Suprapubic skin (tissue), 4 donors: ENCODE data around the gene JADE2. TPM values are rescaled to one million over a fixed set of nuclear protein-coding genes. Genes with fewer than 3 reads are reported as not detected.
"Not testable (repeated sequence)": the region's sequence is repeated elsewhere in the genome, so short reads cannot be mapped to it uniquely, and the experiment has no call there.

Source experiments
- DNase-seq, 2 donors: peaks; one replicate each; pipeline ENCODE4 v3.0.0-alpha.2; 2019; ENCODE audit warnings: low spot score in 2 of 2
- H3K27ac ChIP-seq: fragments of 200-600 bp; sonication (generic); one replicate; pipeline ENCODE4 v1.5.1; 2019
- H3K27me3 ChIP-seq: fragments of 200-600 bp; sonication (generic); one replicate; pipeline ENCODE4 v1.5.1; 2019
- H3K36me3 ChIP-seq: fragments of 200-600 bp; sonication (generic); one replicate; pipeline ENCODE4 v1.5.1; 2019
- H3K4me1 ChIP-seq: fragments of 200-600 bp; sonication (generic); one replicate; pipeline ENCODE4 v1.5.1; 2019
- H3K4me3 ChIP-seq: fragments of 200-600 bp; sonication (generic); one replicate; pipeline ENCODE4 v1.5.1; 2019; ENCODE audit warnings: mild to moderate bottlenecking
- H3K9me3 ChIP-seq: fragments of 200-600 bp; sonication (generic); one replicate; pipeline ENCODE4 v1.5.1; 2019
- CTCF ChIP-seq, 2 donors: fragments of 200-600 bp in 1 of 2; fragments of 450-650 bp in 1 of 2; sonication (generic) in 1 of 2; IDR thresholded peaks; one replicate each; pipeline ENCODE4 v1.5.1; 2016 to 2019; ENCODE audit warnings: antibody characterized with exemption in 2 of 2, mild to moderate bottlenecking in 1 of 2, moderate library complexity in 1 of 2
- EP300 ChIP-seq: sonication (generic); formaldehyde crosslinking; IDR thresholded peaks from one replicate; pipeline ENCODE4 v1.6.1; 2017; ENCODE audit warnings: antibody characterized with exemption
- POLR2A ChIP-seq, 2 donors: fragments of 450-650 bp; IDR thresholded peaks; one replicate each; pipeline ENCODE4 v1.6.1; 2017; ENCODE audit warnings: antibody characterized with exemption in 2 of 2, mild to moderate bottlenecking in 2 of 2, moderate library complexity in 2 of 2
- POLR2AphosphoS5 ChIP-seq, 3 donors: sonication (generic); formaldehyde crosslinking; IDR thresholded peaks; one replicate each; pipeline ENCODE4 v1.6.1; 2017; ENCODE audit warnings: antibody characterized with exemption in 3 of 3
- WGBS: methylation state at CpG from one replicate; pipeline ENCODE4 v1.1.5; 2018; 5-methylcytosine and 5-hydroxymethylcytosine counted together
- total RNA-seq, 4 donors: library from RNA; depleted of rRNA; stranded (reverse); fragments of >200 nt; gene quantifications; one replicate each; pipeline ENCODE4 v1.1.0, GENCODE V29; 2016

The JADE2 gene
- total RNA-seq, 4 donors from 2014 or later = 31.4 to 62.1 (median 56.6) TPM

GRCh38 chr5:134594797-134595457 lies 69.5 kb downstream of the JADE2 start:
- 84% methylated on average over 3 of the region's 3 CpGs for whole genome bisulfite sequencing
- no peak for TF ChIP-seq POLR2AphosphoS5 (IDR thresholded peaks at IDR 0.05)
- no peak for TF ChIP-seq CTCF (IDR thresholded peaks at IDR 0.05)
- no peak for TF ChIP-seq EP300
- TF ChIP-seq POLR2A (IDR thresholded peaks at IDR 0.05) = no peak

GRCh38 chr5:134595458-134595838 lies 70.0 kb downstream of the JADE2 start:
- no peak overlapping the region for H3K27ac ChIP-seq
- no peaks in the 10 kb centered on the region for H3K9me3 ChIP-seq
- H3K4me1 ChIP-seq = peaks cover 8% of the 10 kb centered on the region
- no peak overlapping the region for H3K4me3 ChIP-seq
- TF ChIP-seq CTCF (IDR thresholded peaks at IDR 0.05) (no peak), POLR2AphosphoS5 (IDR thresholded peaks at IDR 0.05) (no peak), POLR2A (IDR thresholded peaks at IDR 0.05) (no peak), EP300 (no peak)
- H3K27me3 ChIP-seq = no peaks in the 10 kb centered on the region
- no peaks in the 10 kb centered on the region for H3K36me3 ChIP-seq
- no peak for DNase-seq
- WGBS = 76% methylated on average over 3 of the region's 3 CpGs

More at GRCh38 chr5:134594797-134595457, 69.5 kb downstream of the JADE2 start:
- H3K36me3 ChIP-seq = no peaks in the 10 kb centered on the region
- no peak for DNase-seq
- H3K27me3 ChIP-seq = no peaks in the 10 kb centered on the region
- no peak overlapping the region for H3K27ac ChIP-seq
- H3K4me1 ChIP-seq = peaks cover 8% of the 10 kb centered on the region
- no peak overlapping the region for H3K4me3 ChIP-seq
- H3K9me3 ChIP-seq = no peaks in the 10 kb centered on the region

- H3K27me3 ChIP-seq = not testable (repeated sequence)
- 96% methylated on average over 3 of the region's 3 CpGs for WGBS
Observed at GRCh38 chr5:134599820-134600219, 74.3 kb downstream of the JADE2 start.

GRCh38 chr5:134600600-134600999 lies 75.1 kb downstream of the JADE2 start:
- Histone ChIP-seq H3K4me3 (no peak overlapping the region), H3K27ac (no peak overlapping the region), H3K36me3 (peaks cover 30% of the 10 kb centered on the region), H3K27me3 (no peaks in the 10 kb centered on the region), H3K4me1 (no peaks in the 10 kb centered on the region), H3K9me3 (no peaks in the 10 kb centered on the region)
- WGBS = 80% methylated on average over 3 of the region's 3 CpGs
- TF ChIP-seq POLR2AphosphoS5 (IDR thresholded peaks at IDR 0.05) = no peak
- no peak for TF ChIP-seq CTCF (IDR thresholded peaks at IDR 0.05)
- TF ChIP-seq POLR2A (IDR thresholded peaks at IDR 0.05) = no peak
- no peak for TF ChIP-seq EP300
- no peak for DNase-seq

More at GRCh38 chr5:134599820-134600219, 74.3 kb downstream of the JADE2 start:
- H3K4me1 ChIP-seq, H3K27ac ChIP-seq, DNase-seq, H3K4me3 ChIP-seq, H3K9me3 ChIP-seq: not testable (repeated sequence)
- peaks cover 23% of the 10 kb centered on the region for H3K36me3 ChIP-seq

- no peak for DNase-seq
- H3K9me3 ChIP-seq = no peaks in the 10 kb centered on the region
- H3K27me3 ChIP-seq = no peaks in the 10 kb centered on the region
- no peak overlapping the region for H3K4me3 ChIP-seq
- TF ChIP-seq POLR2A (IDR thresholded peaks at IDR 0.05) (no peak), CTCF (IDR thresholded peaks at IDR 0.05) (no peak), EP300 (no peak), POLR2AphosphoS5 (IDR thresholded peaks at IDR 0.05) (no peak)
- H3K4me1 ChIP-seq = no peaks in the 10 kb centered on the region
- WGBS = 22% methylated on average over 1 of the region's 1 CpG
- H3K36me3 ChIP-seq = peaks cover 55% of the 10 kb centered on the region
- no peak overlapping the region for H3K27ac ChIP-seq
Observed at GRCh38 chr5:134603059-134603458, 77.6 kb downstream of the JADE2 start.

GRCh38 chr5:134604908-134605307 lies 79.4 kb downstream of the JADE2 start:
- WGBS = 66% methylated on average over 1 of the region's 1 CpG
- Histone ChIP-seq H3K9me3 (no peaks in the 10 kb centered on the region), H3K4me1 (no peaks in the 10 kb centered on the region), H3K27ac (no peak overlapping the region), H3K36me3 (peaks cover 73% of the 10 kb centered on the region), H3K27me3 (no peaks in the 10 kb centered on the region), H3K4me3 (no peak overlapping the region)
- DNase-seq = no peak
- no peak for TF ChIP-seq POLR2A (IDR thresholded peaks at IDR 0.05)
